Measurements from ENCODE around the gene GABRG3. TPM values are rescaled to one million over a fixed set of nuclear protein-coding genes. Genes with fewer than 3 reads are reported as not detected.

GABRG3 gene
- total and polyA plus RNA-seq, 2 donors = 0.71 to 2.0 TPM

- Histone ChIP-seq H3K9me3 (ENCODE audit: control insufficient read depth in 2 of 2, insufficient read depth in 1 of 2, low read length in 1 of 2) (no peaks in the 10 kb centered on the region), H3K27me3 (ENCODE audit: control insufficient read depth in 2 of 2, insufficient read depth in 1 of 2, low read length in 1 of 2) (no peaks in the 10 kb centered on the region), H3K4me1 (ENCODE audit: control insufficient read depth in 2 of 2, insufficient read depth in 2 of 2, low read length in 2 of 2) (no peaks in the 10 kb centered on the region), H3K36me3 (ENCODE audit: control insufficient read depth in 2 of 2, insufficient read depth in 2 of 2, low read length in 1 of 2) (no peaks in the 10 kb centered on the region), H3K4me3 (ENCODE audit: low read length in 2 of 2) (no peak overlapping the region), H3K27ac (ENCODE audit: low read depth in 1 of 2, low read length in 1 of 2) (no peak overlapping the region)
- DNase-seq (ENCODE audit: low read depth in 6 of 9, low spot score in 9 of 9) = no peak
- 95% methylated on average over 6 of the region's 6 CpGs for WGBS
These were observed 152.3 kb downstream of the GABRG3 start for GRCh38 chr15:27123291-27123690.

- 90% methylated on average over 7 of the region's 7 CpGs for WGBS
- no peak overlapping the region for H3K4me3 ChIP-seq (ENCODE audit: low read length in 2 of 2)
- H3K27ac ChIP-seq (ENCODE audit: low read depth in 1 of 2, low read length in 1 of 2) = no peak overlapping the region
- no peaks in the 10 kb centered on the region for H3K36me3 ChIP-seq (ENCODE audit: control insufficient read depth in 2 of 2, insufficient read depth in 2 of 2, low read length in 1 of 2)
- no peak for DNase-seq (ENCODE audit: low read depth in 6 of 9, low spot score in 9 of 9)
- no peaks in the 10 kb centered on the region for H3K4me1 ChIP-seq (ENCODE audit: control insufficient read depth in 2 of 2, insufficient read depth in 2 of 2, low read length in 2 of 2)
- no peaks in the 10 kb centered on the region for H3K27me3 ChIP-seq (ENCODE audit: control insufficient read depth in 2 of 2, insufficient read depth in 1 of 2, low read length in 1 of 2)
- no peaks in the 10 kb centered on the region for H3K9me3 ChIP-seq (ENCODE audit: control insufficient read depth in 2 of 2, insufficient read depth in 1 of 2, low read length in 1 of 2)
These were observed 152.8 kb downstream of the GABRG3 start for GRCh38 chr15:27123808-27124207.

- no peaks in the 10 kb centered on the region for H3K9me3 ChIP-seq (ENCODE audit: control insufficient read depth in 2 of 2, insufficient read depth in 1 of 2, low read length in 1 of 2)
- no peak overlapping the region for H3K4me3 ChIP-seq (ENCODE audit: low read length in 2 of 2)
- H3K27ac ChIP-seq (ENCODE audit: low read depth in 1 of 2, low read length in 1 of 2) = no peak overlapping the region
- no peaks in the 10 kb centered on the region for H3K27me3 ChIP-seq (ENCODE audit: control insufficient read depth in 2 of 2, insufficient read depth in 1 of 2, low read length in 1 of 2)
- H3K36me3 ChIP-seq (ENCODE audit: control insufficient read depth in 2 of 2, insufficient read depth in 2 of 2, low read length in 1 of 2) = no peaks in the 10 kb centered on the region
- H3K4me1 ChIP-seq (ENCODE audit: control insufficient read depth in 2 of 2, insufficient read depth in 2 of 2, low read length in 2 of 2) = no peaks in the 10 kb centered on the region
- DNase-seq (ENCODE audit: low read depth in 6 of 9, low spot score in 9 of 9) = no peak
- WGBS = 74% methylated on average over 4 of the region's 4 CpGs
These were observed 153.4 kb downstream of the GABRG3 start for GRCh38 chr15:27124287-27124871.

GRCh38 chr15:27125185-27125584 lies 154.2 kb downstream of the GABRG3 start:
- Histone ChIP-seq H3K27me3 (ENCODE audit: control insufficient read depth in 2 of 2, insufficient read depth in 1 of 2, low read length in 1 of 2) (no peaks in the 10 kb centered on the region), H3K4me1 (ENCODE audit: control insufficient read depth in 2 of 2, insufficient read depth in 2 of 2, low read length in 2 of 2) (no peaks in the 10 kb centered on the region), H3K4me3 (ENCODE audit: low read length in 2 of 2) (no peak overlapping the region), H3K36me3 (ENCODE audit: control insufficient read depth in 2 of 2, insufficient read depth in 2 of 2, low read length in 1 of 2) (no peaks in the 10 kb centered on the region), H3K27ac (ENCODE audit: low read depth in 1 of 2, low read length in 1 of 2) (no peak overlapping the region), H3K9me3 (ENCODE audit: control insufficient read depth in 2 of 2, insufficient read depth in 1 of 2, low read length in 1 of 2) (no peaks in the 10 kb centered on the region)
- WGBS = 96% methylated on average over 3 of the region's 3 CpGs
- DNase-seq (ENCODE audit: low read depth in 6 of 9, low spot score in 9 of 9) = no peak

GRCh38 chr15:27126449-27126848 lies 155.5 kb downstream of the GABRG3 start:
- 96% methylated on average over 7 of the region's 7 CpGs for WGBS
- Histone ChIP-seq H3K27me3 (ENCODE audit: control insufficient read depth in 2 of 2, insufficient read depth in 1 of 2, low read length in 1 of 2) (no peaks in the 10 kb centered on the region), H3K36me3 (ENCODE audit: control insufficient read depth in 2 of 2, insufficient read depth in 2 of 2, low read length in 1 of 2) (no peaks in the 10 kb centered on the region), H3K9me3 (ENCODE audit: control insufficient read depth in 2 of 2, insufficient read depth in 1 of 2, low read length in 1 of 2) (no peaks in the 10 kb centered on the region), H3K4me3 (ENCODE audit: low read length in 2 of 2) (no peak overlapping the region), H3K4me1 (ENCODE audit: control insufficient read depth in 2 of 2, insufficient read depth in 2 of 2, low read length in 2 of 2) (no peaks in the 10 kb centered on the region), H3K27ac (ENCODE audit: low read depth in 1 of 2, low read length in 1 of 2) (no peak overlapping the region)
- no peak for DNase-seq (ENCODE audit: low read depth in 6 of 9, low spot score in 9 of 9)

- Histone ChIP-seq H3K27ac (ENCODE audit: low read depth in 1 of 2, low read length in 1 of 2) (no peak overlapping the region), H3K4me3 (ENCODE audit: low read length in 2 of 2) (no peak overlapping the region), H3K4me1 (ENCODE audit: control insufficient read depth in 2 of 2, insufficient read depth in 2 of 2, low read length in 2 of 2) (no peaks in the 10 kb centered on the region), H3K36me3 (ENCODE audit: control insufficient read depth in 2 of 2, insufficient read depth in 2 of 2, low read length in 1 of 2) (no peaks in the 10 kb centered on the region), H3K27me3 (ENCODE audit: control insufficient read depth in 2 of 2, insufficient read depth in 1 of 2, low read length in 1 of 2) (no peaks in the 10 kb centered on the region), H3K9me3 (ENCODE audit: control insufficient read depth in 2 of 2, insufficient read depth in 1 of 2, low read length in 1 of 2) (no peaks in the 10 kb centered on the region)
- no peak for DNase-seq (ENCODE audit: low read depth in 6 of 9, low spot score in 9 of 9)
- 85% methylated on average over 12 of the region's 12 CpGs for WGBS
These were observed 157.0 kb downstream of the GABRG3 start for GRCh38 chr15:27127815-27128570.

- H3K36me3 ChIP-seq (ENCODE audit: control insufficient read depth in 2 of 2, insufficient read depth in 2 of 2, low read length in 1 of 2) = no peaks in the 10 kb centered on the region
- WGBS = 58% methylated on average over 2 of the region's 2 CpGs
- no peaks in the 10 kb centered on the region for H3K4me1 ChIP-seq (ENCODE audit: control insufficient read depth in 2 of 2, insufficient read depth in 2 of 2, low read length in 2 of 2)
- H3K27ac ChIP-seq (ENCODE audit: low read depth in 1 of 2, low read length in 1 of 2) = no peak overlapping the region
- H3K9me3 ChIP-seq (ENCODE audit: control insufficient read depth in 2 of 2, insufficient read depth in 1 of 2, low read length in 1 of 2) = no peaks in the 10 kb centered on the region
- no peaks in the 10 kb centered on the region for H3K27me3 ChIP-seq (ENCODE audit: control insufficient read depth in 2 of 2, insufficient read depth in 1 of 2, low read length in 1 of 2)
- no peak for DNase-seq (ENCODE audit: low read depth in 6 of 9, low spot score in 9 of 9)
- H3K4me3 ChIP-seq (ENCODE audit: low read length in 2 of 2) = no peak overlapping the region
These were observed 162.3 kb downstream of the GABRG3 start for GRCh38 chr15:27133249-27133648.

- Histone ChIP-seq H3K4me1 (ENCODE audit: control insufficient read depth in 2 of 2, insufficient read depth in 2 of 2, low read length in 2 of 2) (no peaks in the 10 kb centered on the region), H3K36me3 (ENCODE audit: control insufficient read depth in 2 of 2, insufficient read depth in 2 of 2, low read length in 1 of 2) (no peaks in the 10 kb centered on the region), H3K27ac (ENCODE audit: low read depth in 1 of 2, low read length in 1 of 2) (no peak overlapping the region), H3K27me3 (ENCODE audit: control insufficient read depth in 2 of 2, insufficient read depth in 1 of 2, low read length in 1 of 2) (no peaks in the 10 kb centered on the region), H3K9me3 (ENCODE audit: control insufficient read depth in 2 of 2, insufficient read depth in 1 of 2, low read length in 1 of 2) (no peaks in the 10 kb centered on the region), H3K4me3 (ENCODE audit: low read length in 2 of 2) (no peak overlapping the region)
- WGBS = 95% methylated on average over 4 of the region's 4 CpGs
- no peak for DNase-seq (ENCODE audit: low read depth in 6 of 9, low spot score in 9 of 9)
These were observed 163.5 kb downstream of the GABRG3 start for GRCh38 chr15:27134481-27134880.

GRCh38 chr15:27135151-27135550 lies 164.2 kb downstream of the GABRG3 start:
- DNase-seq (ENCODE audit: low read depth in 6 of 9, low spot score in 9 of 9) = no peak
- no peaks in the 10 kb centered on the region for H3K9me3 ChIP-seq (ENCODE audit: control insufficient read depth in 2 of 2, insufficient read depth in 1 of 2, low read length in 1 of 2)
- H3K27ac ChIP-seq (ENCODE audit: low read depth in 1 of 2, low read length in 1 of 2) = no peak overlapping the region
- H3K4me3 ChIP-seq (ENCODE audit: low read length in 2 of 2) = no peak overlapping the region
- H3K4me1 ChIP-seq (ENCODE audit: control insufficient read depth in 2 of 2, insufficient read depth in 2 of 2, low read length in 2 of 2) = no peaks in the 10 kb centered on the region
- no peaks in the 10 kb centered on the region for H3K36me3 ChIP-seq (ENCODE audit: control insufficient read depth in 2 of 2, insufficient read depth in 2 of 2, low read length in 1 of 2)
- WGBS = 60% methylated on average over 1 of the region's 1 CpG
- no peaks in the 10 kb centered on the region for H3K27me3 ChIP-seq (ENCODE audit: control insufficient read depth in 2 of 2, insufficient read depth in 1 of 2, low read length in 1 of 2)
